Peyer's patch (tissue), 4 donors: ENCODE results near the gene FAM236B.
"Not testable (repeated sequence)": the region's sequence is repeated elsewhere in the genome, so short reads cannot be mapped to it uniquely, and the experiment has no call there.

ENCODE experiments used
- CTCF ChIP-seq, 6 experiments: fragments of 450-650 bp in 4 of 6; fragments of 200-600 bp in 2 of 6; sonication (generic) in 1 of 6; IDR thresholded peaks; one replicate each; pipeline ENCODE4 v1.5.1; 2017 to 2019; ENCODE audit warnings: antibody characterized with exemption in 6 of 6, mild to moderate bottlenecking in 3 of 6, moderate library complexity in 1 of 6
- POLR2A ChIP-seq, 2 donors: fragments of 450-650 bp; IDR thresholded peaks; one replicate each; pipeline ENCODE4 v1.5.1; 2017; ENCODE audit warnings: antibody characterized with exemption in 2 of 2, mild to moderate bottlenecking in 2 of 2, moderate library complexity in 2 of 2

- not testable (repeated sequence) for TF ChIP-seq CTCF, POLR2A (IDR thresholded peaks at IDR 0.05)
These were observed 5.7 kb upstream of the FAM236B start for GRCh38 chrX:72788142-72788541.
